HG02623 (cell line): Measurements from ENCODE around the gene CHST11.
"Not testable (repeated sequence)": the region's sequence is repeated elsewhere in the genome, so short reads cannot be mapped to it uniquely, and the experiment has no call there.

Experiments
- ATAC-seq: cut with Tn5 transposase; IDR thresholded peaks from one replicate; pipeline ENCODE4 v1.9.1; 2021; ENCODE audit warnings: moderate library complexity; ENCODE audit not compliant: unreplicated experiment

Gene CHST11

DNA sequence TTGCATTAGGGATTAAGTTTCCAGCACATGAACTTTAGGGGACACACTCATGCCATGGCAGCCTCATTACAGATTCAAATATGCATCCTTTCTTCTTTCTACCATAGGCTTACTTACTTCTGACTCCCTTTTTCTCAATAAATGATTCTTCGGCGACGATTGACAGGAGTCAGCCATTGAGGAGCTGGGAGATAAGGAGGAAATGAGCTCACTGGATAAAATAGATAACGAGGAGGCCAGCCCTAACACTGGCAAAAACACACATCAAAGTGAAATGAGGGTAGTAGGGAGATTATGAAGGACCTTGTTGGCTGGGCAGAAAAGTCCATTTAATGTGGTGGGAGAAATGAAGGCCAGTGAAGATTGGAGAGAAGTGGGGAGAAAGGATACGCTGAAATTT is 329.1 kb downstream of the CHST11 start:
- no peak for ATAC-seq

DNA sequence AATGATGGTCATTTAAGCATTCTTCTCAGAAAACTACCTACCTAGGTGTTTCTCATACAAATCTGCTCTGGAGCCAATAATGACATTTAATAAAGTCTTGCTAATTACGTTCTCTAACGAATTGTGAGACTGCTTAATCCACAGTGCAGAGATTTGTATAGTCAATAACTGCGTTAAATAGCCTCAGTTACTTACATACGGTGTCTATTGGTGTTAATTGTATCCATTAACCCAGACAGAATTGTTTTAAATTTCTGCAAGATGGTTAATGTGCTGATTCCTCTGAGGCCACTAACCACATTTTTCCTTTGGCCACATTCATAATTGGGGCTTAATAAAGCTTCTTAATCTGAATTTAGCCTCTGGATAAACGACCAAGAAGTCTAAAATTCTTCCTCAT is 329.6 kb downstream of the CHST11 start:
- no peak for ATAC-seq

DNA sequence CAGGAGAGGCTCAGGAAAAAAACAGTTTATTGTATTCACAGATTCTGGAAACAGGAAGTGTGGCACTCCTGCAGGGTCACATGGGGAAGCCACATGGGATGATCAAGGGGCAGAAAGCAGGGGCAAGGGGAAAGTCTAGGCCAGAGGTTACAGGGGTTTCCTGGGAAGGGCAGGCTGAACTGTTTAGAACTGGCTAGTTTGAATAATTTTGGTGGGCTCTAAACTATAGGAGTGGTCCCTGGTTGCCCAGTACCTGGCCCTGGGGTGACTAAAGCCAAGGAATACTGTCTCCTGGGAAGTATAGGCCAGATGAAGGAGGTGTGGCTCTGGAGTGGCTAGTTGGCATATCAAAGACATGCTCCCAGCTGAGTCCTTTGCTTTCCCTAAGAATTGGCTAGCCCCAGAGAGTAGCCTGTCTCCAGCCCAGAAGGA is 332.1 kb downstream of the CHST11 start:
- ATAC-seq = no peak

DNA sequence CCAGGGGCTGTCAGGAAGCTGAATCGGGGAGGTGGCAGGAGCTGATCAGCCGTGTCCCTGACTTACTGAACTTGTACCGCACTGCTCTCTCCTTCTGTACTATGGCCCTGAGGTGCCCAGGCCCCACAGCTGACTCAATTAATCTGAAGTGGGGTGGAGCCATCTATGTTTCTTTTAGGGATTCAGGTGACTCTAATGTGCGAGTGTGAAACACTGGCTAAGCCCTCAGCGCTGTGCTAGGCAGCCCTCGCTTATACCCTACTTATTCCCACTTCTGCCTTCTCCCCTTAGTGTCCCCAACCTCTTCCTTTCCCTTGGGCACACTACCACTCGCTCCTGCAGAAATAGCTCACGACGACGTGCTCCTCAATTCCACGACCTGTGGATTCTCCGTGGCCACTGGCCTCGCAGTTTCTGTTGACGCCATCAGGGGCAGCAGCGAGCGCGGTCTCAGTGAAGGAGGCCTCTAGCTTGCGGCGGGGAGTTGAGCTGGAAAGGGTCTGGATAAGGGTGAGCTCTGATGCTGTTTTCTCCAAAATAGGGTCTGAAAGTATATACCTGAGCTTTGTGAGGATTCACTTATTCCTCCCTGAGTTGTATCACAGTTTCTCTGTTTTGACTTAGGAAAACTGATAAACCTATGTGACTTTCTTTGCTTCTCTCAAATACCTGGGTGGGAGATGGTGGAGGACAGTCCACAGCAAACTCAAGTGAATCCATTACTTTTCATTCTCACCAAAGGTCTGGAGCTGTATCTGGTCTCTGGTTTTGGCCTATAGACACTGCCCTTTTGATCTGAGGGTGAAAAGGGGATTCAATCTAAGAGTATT is 333.8 kb downstream of the CHST11 start:
- ATAC-seq = no peak

DNA sequence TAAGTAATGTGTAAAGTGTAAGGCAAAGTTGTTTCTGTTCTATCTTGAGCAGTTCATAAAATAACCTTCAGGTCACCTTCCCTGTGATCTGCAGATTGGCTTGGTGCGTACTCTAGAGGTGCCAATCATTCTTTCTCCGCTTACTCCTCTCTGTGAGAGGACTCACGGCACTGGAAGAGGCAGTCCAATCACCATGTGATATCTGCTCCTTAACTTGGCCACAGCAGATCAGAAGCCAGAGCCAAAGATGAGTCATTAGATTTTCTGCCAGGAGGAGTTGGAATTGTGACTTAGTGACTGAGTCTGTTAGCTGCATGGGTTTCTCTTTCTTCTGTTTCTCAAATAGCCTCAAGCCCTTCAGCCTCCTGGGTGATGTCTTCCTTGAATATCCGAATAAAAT is 335.8 kb downstream of the CHST11 start:
- no peak for ATAC-seq

DNA sequence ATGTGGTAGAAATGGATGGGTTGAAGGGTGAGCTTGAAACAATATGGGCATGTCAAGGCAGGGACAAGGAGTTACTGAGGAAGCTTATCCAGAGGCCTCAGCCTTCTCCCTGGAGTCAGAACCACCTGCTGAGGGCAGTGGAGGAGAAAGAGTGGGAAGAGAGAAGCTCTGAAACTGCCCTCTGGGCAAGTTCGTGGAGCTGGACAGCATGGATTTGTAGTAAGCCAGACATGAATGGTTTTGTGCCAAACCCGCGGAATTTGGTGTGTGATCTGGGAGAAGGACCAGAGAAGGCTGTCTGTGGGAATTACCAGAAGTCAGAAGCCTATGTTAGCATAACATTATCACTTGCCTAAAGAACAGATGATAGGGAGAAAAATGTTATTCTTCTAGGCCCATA is 336.5 kb downstream of the CHST11 start:
- no peak for ATAC-seq

DNA sequence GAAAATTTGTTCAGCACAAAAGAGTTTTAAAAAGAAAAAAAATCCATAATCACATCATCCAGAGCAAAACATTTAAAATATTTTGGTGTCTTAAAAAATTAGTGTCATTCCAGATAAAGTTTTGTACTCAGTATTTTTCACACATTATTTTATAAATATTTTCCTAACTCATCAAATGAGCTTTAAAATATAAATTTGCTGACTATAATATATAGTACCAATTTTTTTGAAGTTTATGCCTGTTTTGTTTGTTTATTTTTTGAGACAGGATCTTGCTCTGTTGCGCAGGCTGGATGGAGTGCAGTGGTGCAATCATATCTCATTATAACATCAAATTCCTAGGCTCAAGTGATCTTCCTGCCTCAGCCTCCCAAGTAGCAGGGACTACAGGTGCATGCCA is 337.2 kb downstream of the CHST11 start:
- no peak for ATAC-seq

DNA sequence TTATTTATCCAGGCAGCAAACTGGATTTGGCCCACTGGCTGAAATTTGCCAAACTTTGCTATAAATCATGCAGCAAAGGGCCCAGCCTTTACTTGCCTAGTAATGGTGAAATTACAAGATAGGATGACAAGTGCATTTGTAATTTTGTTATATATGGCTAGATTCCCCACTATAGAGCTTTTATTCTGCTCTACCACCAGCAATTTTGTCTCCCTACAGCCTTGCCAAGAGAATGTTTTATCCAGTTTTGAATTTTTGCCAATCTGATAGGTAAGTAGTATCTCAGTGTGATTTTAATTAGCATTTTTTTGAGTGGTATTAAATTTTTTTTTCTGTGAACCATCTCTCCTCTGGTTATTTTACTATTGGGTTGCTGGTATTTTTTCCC is 339.7 kb downstream of the CHST11 start:
- no peak for ATAC-seq

DNA sequence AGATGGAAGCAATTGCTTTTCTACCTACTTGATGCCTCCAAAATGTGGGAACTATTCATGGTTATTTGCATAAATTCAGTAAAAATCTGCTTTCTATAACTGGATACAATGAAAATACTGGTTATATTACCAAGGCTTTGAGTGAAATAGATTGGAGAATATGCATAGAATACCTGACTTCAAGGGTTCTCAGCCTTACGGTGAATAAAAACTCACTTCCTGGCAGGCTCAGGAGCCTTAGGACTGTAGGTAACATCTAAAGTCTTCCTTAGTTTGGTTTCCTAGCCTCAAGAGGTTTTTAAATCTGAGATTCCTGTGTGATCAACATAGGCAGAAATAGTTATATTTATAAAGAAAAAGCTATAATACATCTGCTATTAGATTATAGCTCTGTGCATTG is 342.7 kb downstream of the CHST11 start:
- ATAC-seq = no peak

DNA sequence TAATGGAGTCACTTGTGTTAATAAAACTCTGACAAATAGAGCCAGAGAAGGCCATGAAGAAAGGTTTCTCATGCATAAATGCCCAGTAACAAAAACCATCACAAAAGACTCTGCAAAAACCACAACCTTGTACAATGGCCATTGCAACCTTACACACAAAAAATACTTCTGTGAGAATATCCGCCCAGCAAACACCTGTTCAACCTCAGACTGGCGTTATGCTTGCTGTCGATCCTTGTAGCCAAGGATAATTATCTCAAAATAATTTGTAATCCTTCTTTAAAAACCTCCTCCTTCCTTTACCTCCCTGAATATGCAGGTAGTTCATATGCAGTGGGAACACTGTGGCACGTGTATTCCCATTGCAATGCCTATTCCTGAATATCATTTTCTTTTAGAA is 344.3 kb downstream of the CHST11 start:
- ATAC-seq = no peak

DNA sequence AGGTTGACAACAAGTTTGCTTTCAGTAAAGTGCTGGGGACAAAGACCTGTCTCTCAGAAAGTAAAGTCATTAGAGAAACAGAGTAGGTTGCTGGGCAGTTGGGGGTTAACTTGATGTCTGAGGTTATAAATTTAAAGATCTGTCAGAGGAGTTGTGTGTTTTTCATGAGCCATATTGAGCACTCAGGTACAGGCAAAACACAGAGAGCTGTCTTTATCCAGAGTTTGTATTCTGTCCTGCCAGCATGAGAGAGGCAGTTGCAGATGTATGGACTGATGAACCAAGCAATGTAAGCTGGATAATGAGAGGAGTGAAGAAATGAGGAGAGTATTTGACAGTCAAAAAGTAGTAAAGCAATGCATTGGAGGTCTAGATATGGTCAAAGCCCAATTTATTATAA is 344.7 kb downstream of the CHST11 start:
- ATAC-seq = no peak

DNA sequence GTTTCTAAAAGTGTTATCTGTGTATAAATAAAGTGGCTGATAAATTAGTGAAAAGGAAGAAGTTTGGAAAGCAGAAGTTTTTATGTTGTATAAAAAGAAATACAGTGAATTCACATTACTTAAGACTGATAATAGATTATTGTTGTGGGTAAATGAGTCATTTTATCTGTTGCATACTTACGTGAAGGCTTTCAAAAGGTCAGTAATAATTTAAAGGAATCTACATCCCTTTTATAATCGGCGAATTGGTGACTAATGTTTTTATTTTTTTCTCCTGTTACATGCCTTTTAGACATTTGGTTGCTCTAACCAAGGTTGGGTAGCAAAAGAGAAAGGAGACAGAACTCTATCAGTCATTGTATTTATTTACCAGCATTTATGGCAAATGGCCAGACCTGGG is 345.5 kb downstream of the CHST11 start:
- ATAC-seq = no peak

DNA sequence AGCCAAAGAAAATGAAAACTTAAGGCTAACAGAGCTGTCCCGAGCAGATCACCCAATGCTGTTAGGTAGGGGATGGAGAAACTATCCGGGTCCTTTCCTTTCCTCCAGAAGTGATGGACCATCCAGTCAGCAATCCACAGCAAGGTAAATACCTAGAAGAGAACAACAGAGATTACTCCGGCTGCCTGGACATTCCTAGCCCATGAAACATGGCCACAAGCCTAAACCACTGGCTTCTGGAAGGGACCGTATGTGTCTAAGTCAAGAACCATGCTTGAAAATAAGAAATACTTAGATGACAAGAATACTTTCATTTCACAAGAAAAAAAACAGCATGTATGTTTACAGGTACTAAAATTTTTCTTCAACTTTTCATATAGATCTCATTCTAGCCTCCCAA is 348.4 kb downstream of the CHST11 start:
- no peak for ATAC-seq

DNA sequence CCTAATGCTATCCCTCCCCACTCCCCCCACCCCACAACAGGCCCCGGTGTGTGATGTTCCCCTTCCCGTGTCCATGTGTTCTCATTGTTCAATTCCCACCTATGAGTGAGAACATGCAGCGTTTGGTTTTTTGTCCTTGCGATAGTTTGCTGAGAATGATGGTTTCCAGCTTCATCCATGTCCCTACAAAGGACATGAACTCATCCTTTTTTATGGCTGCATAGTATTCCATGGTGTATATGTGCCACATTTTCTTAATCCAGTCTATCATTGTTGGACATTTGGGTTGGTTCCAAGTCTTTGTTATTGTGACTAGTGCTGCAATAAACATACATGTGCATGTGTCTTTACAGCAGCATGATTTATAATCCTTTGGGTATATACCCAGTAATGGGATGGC is 349.4 kb downstream of the CHST11 start:
- ATAC-seq = not testable (repeated sequence)

DNA sequence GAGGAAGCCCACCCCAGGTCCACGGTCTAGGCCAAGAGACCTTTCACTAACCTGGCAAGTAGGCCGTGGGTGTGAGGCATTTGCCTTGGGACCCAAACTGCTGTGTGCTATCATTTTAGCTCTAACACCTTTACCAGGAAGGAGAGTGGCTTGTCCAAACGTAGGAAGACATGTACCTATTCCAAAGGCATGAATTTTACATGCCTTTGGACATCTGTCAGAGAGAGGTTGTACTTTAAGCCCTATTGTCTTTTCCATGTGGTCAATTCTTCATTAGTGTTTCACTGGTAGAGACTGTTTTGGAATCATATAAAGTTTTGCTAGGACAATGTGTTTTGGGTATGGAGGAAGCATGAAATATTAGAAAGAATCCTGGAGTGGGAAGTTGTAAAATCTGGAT is 352.5 kb downstream of the CHST11 start:
- no peak for ATAC-seq

DNA sequence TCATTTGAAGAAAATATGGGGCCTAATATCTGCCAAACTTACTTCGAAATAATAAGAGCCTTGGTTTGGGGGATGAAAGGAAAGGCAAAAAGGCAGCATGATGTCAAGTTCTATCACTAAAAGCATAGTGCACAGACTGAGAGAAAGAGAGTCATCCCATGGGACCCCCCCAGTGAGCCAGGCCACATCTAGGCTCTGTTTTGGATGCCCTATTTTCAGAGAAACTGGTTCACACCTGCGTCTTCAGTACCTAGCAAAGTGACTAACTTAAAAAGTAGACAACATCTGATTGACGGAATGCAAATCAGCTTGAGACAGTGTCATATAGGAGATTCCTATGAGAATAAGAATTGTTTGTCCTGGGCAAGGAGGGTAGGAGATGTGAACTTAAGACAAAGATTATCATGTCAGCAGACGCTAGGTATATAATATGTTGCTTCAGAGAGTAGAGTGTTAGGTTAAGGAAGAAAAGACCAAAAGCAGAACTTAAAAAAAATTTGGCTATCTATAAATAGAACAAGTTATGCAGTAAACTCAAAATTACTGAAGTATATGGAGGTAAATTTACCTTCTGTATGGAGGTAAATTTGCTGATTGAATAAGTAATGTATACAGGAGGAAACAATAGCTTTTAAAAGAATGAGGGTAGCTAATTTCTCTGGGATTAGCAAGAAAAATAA is 353.1 kb downstream of the CHST11 start:
- ATAC-seq = no peak
